AG04449 (cell line): ENCODE measurements around the gene KRTAP3-3.

Source experiments
- CTCF ChIA-PET: fragments of 350-600 bp; formaldehyde crosslinking; extraction: SDS; loops from one replicate; lab custom pipeline; 2021; ENCODE audit warnings: antibody characterized with exemption; lab: Yijun Ruan, JAX
- POLR2A ChIA-PET: fragments of 400-600, 350-600 bp; formaldehyde crosslinking; extraction: SDS; loops from one replicate; lab custom pipeline; 2020; ENCODE audit warnings: antibody characterized with exemption, inconsistent platforms; lab: Yijun Ruan, JAX
- DNase-seq: peaks from one replicate; pipeline ENCODE4 v3.0.0-alpha.2; 2010; ENCODE audit warnings: low read depth, low spot score
- H3K4me3 ChIP-seq: 2 replicates; pipeline ENCODE4 v1.5.1; 2011; ENCODE audit warnings: low read depth, mild to moderate bottlenecking, control low read depth, low read length
- TF ChIP-seq, protein P1 (sequence below): IDR thresholded peaks from one replicate; pipeline ENCODE4 v1.5.1; 2011; ENCODE audit warnings: mild to moderate bottlenecking, moderate library complexity, low read length, control low read depth, inconsistent platforms; ENCODE audit not compliant: insufficient read depth; ENCODE audit errors: missing control alignments

KRTAP3-3 gene

DNA sequence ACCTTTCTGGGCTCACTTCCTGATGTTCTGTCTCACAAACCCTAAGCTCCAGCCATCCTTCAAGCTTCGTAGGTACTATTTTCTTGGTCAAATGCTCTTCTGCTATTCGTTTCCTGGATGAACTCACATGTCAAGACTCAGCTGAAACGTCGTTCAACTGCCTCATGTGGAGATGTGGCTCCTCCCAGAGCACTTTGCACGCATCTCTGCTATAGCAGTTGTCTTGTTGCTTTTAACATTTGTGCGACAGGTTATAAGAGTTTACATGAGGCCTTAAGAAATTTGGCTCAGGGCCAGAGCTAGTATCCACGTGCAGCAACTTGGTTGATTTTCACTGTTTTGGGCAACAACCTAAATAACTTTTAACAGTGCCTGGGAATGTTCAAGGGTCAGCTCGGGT, 7.0 kb downstream of the KRTAP3-3 start:
- TF ChIP-seq, protein P1, sequence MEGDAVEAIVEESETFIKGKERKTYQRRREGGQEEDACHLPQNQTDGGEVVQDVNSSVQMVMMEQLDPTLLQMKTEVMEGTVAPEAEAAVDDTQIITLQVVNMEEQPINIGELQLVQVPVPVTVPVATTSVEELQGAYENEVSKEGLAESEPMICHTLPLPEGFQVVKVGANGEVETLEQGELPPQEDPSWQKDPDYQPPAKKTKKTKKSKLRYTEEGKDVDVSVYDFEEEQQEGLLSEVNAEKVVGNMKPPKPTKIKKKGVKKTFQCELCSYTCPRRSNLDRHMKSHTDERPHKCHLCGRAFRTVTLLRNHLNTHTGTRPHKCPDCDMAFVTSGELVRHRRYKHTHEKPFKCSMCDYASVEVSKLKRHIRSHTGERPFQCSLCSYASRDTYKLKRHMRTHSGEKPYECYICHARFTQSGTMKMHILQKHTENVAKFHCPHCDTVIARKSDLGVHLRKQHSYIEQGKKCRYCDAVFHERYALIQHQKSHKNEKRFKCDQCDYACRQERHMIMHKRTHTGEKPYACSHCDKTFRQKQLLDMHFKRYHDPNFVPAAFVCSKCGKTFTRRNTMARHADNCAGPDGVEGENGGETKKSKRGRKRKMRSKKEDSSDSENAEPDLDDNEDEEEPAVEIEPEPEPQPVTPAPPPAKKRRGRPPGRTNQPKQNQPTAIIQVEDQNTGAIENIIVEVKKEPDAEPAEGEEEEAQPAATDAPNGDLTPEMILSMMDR: no peak
- no peak overlapping the region for H3K4me3 ChIP-seq
- CTCF ChIA-PET: no interaction called here
- POLR2A ChIA-PET: no interaction called here
- no peak for DNase-seq

DNA sequence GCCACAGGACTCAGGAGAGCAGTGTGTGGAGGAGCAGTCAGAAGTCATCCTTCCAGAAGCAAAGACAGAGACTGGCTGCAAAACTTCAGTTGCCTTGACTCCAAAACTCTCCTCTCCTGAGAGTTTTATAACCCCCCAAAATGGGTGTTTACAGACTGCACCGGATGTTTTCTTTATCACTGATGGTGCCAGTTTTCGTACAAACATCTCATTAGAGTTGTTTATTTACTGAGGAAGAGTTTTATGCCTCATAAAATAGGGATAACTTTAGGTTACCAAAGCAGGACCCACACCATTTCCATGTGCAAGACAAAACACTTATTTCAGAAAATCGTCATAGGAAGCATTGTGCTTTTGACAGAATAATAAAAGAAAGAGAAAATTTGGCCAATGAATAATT, 9.7 kb downstream of the KRTAP3-3 start, which contains the start of gene KRT40:
TSS of gene KRT40 (minus strand) at position 101 of the 400 bp plus-strand sequence. CDS start at position 48, 53 bp downstream.
- DNase-seq: no peak
- H3K4me3 ChIP-seq: no peak within 1 kb of the TSS
- POLR2A ChIA-PET: no interaction called here
- TF ChIP-seq, protein P1: no peak
- CTCF ChIA-PET: no interaction called here

DNA sequence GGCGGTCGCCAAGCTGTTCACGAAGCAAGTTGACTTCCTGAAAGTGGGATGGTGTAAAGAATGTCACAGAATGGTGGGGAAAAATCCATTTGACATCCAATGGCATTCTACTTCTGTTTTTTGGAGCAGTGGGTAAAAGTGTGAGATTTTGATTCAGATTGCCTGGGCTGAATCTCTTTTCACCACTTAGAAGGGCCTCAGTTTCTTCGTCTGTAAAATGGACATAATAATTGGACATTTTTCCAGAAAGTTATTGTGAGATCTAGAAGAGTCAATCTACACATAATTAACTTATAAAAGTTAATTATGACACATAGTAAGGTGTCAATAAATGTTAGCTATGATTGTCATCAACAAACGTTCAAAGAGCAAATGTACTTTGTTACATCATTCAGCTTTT, 12.8 kb downstream of the KRTAP3-3 start:
- no peak for DNase-seq
- CTCF ChIA-PET: interaction anchor here (0.9 to 2.0 kb wide), 3 partner anchors 14 to 57 kb away, joined by 3 to 6 read pairs (median 5); partner anchors contain the start of gene KRT39
- POLR2A ChIA-PET: no interaction called here
- H3K4me3 ChIP-seq: no peak overlapping the region
- TF ChIP-seq, protein P1: no peak

DNA sequence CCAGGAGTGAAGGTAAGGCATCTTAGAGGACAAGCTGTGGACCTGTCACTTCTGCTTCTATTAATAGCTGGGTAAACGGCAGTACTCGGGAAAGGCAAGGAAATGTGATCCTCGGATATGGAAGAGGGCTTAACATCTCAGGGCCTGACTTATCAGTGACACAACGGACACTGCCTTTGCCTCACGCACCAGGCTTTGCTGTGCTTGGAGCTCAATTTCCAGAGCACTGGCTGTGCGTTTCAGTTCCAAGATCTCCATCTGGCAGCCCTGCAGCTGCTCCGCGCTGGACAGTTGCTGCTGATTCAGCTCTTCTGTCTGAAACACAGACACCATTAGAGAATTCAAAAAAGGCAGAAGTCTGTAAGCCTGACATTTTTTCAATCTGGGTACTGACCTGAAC, 13.4 kb downstream of the KRTAP3-3 start:
- POLR2A ChIA-PET: no interaction called here
- DNase-seq: no peak
- TF ChIP-seq, protein P1: no peak
- CTCF ChIA-PET: interaction anchor here (0.9 to 2.0 kb wide), 4 partner anchors 14 to 58 kb away, joined by 3 to 6 read pairs (median 4); partner anchors contain the start of gene KRT39
- H3K4me3 ChIP-seq: no peak overlapping the region

DNA sequence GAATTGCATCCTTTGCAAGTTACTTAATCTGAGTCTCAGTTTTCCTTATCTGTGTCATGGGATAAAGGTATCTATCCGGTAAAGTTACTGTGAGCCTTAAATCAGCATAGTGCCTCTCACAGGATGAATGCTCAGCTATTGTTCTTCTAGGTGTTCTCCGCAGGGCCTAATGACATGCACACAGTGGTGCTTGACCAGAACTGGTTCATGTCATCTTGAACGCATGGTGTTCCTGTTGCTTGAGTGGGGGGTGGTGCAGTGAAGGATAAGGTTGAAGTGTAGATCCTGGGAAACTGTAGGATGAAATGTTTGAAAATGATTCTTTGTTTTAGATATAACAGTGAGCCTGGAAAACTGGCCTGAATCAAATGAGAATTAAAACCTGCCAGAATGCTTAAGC, 13.8 kb downstream of the KRTAP3-3 start:
- ChIA-PET CTCF (interaction anchor here (0.9 to 2.0 kb wide), 3 partner anchors 13 to 18 kb away, joined by 3 to 6 read pairs (median 5); partner anchors contain the start of gene KRT39), POLR2A (interaction anchor here (0.6 kb wide), 1 partner anchor 106 kb away, joined by 3 read pairs; no protein-coding TSS in a partner anchor)
- no peak overlapping the region for H3K4me3 ChIP-seq
- TF ChIP-seq, protein P1: no peak
- no peak for DNase-seq

DNA sequence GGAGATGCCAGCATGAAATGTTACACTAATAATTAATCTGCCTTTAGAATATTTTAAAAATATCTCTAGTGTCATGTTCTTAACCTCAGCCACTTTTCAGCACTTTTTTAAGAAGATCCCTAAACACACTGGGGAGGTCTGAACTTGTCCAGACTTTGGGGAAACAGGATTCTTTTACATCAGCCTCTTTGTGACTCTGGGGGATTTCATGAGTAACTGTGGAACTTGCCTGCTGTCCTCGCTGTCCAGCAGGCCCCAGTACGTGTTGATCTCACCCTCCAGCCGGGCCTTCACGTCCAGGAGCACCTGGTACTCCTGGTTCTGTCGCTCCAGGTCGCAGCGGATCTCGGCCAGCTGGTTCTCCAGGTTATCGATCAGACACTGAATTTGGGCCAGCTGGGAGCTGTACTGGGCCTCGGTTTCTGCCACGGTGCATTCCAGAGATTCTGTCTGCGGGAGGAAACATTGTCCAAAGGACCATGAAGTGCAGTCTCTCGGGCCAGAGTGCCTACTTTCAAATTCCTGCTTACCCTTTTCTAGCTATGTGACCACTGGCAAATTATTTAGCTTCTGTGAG, 15.3 kb downstream of the KRTAP3-3 start:
- ChIA-PET POLR2A (no interaction called here), CTCF (interaction anchor here (0.6 to 1.0 kb wide), 2 partner anchors 14 to 1868 kb away, joined by 3 read pairs; no protein-coding TSS in a partner anchor)
- DNase-seq: no peak
- H3K4me3 ChIP-seq: no peak overlapping the region
- TF ChIP-seq, protein P1: no peak
